ENCODE measurements around the gene CHP1. TPM values are rescaled to one million over a fixed set of nuclear protein-coding genes. Genes with fewer than 3 reads are reported as not detected.

CHP1 gene
- total and polyA plus RNA-seq, 9 of the 15 experiments (the other 6 are each of a cell fraction or from before 2014, with no cell fraction given), result 31.7 to 83.4 (median 67.6) TPM

- TF ChIP-seq HNRNPH1 (optimal IDR thresholded peaks at IDR 0.05; ENCODE audit: low read depth, low read length) (no peak), HDAC8 (tag; IDR thresholded peaks at IDR 0.05) (no peak), ARID2 (IDR thresholded peaks at IDR 0.05) (0 out of 2 replicates have a peak, but pooled peaks have one; percentile 20), ZKSCAN8 (CRISPR knock-in tag; IDR thresholded peaks at IDR 0.05) (no peak), MLX (CRISPR knock-in tag; conservative IDR thresholded peaks at IDR 0.05) (no peak), ZNF143 (CRISPR knock-in tag; IDR thresholded peaks at IDR 0.05) (no peak), ZMIZ1 (IDR thresholded peaks at IDR 0.05; ENCODE audit: low read depth in 2 of 2, low read length in 2 of 2) (peak in 1 of 2 experiments; percentile 14; a peak in 1 of 4 replicates), JUNB (CRISPR knock-in tag; conservative IDR thresholded peaks at IDR 0.05) (no peak), HNRNPL (IDR thresholded peaks at IDR 0.05; ENCODE audit: low read depth, low read length) (peak; percentile 72; the same call in 1 of the 2 replicates), ZBTB12 (CRISPR knock-in tag; IDR thresholded peaks at IDR 0.05) (peak; percentile 76), ELK3 (CRISPR knock-in tag; IDR thresholded peaks at IDR 0.05) (no peak), ARID3B (CRISPR knock-in tag; IDR thresholded peaks at IDR 0.05; ENCODE audit: borderline replicate concordance) (no peak), RBM34 (IDR thresholded peaks at IDR 0.05; ENCODE audit: borderline replicate concordance, insufficient read depth, low read length) (no peak), ZNF280A (IDR thresholded peaks at IDR 0.05; ENCODE audit: low read depth, partially characterized antibody) (no peak), NFRKB (IDR thresholded peaks at IDR 0.05; ENCODE audit: low read depth) (peak; percentile 93), SRSF7 (optimal IDR thresholded peaks at IDR 0.05; ENCODE audit: low read depth, low read length) (no peak), ZNF561 (CRISPR knock-in tag; conservative IDR thresholded peaks at IDR 0.05) (no peak)
Observed at GRCh38 chr15:41283653-41284426, 52.8 kb downstream of the CHP1 start (continued).

All from K562 (cell line).